ENCODE measurements around the gene OR2T27. TPM values are rescaled to one million over a fixed set of nuclear protein-coding genes. Genes with fewer than 3 reads are reported as not detected.
"Not testable (repeated sequence)": the region's sequence is repeated elsewhere in the genome, so short reads cannot be mapped to it uniquely, and the experiment has no call there.

The OR2T27 gene
- total and polyA plus RNA-seq, 9 donors = not detected

- Histone ChIP-seq H3K36me3 (ENCODE audit: control insufficient read depth, insufficient read depth, low read length) (no peaks in the 10 kb centered on the region), H3K4me3 (ENCODE audit: low read length) (no peak overlapping the region), H3K27me3 (ENCODE audit: control insufficient read depth, insufficient read depth, low read length) (no peaks in the 10 kb centered on the region), H3K27ac (ENCODE audit: low read length) (no peak overlapping the region), H3K9me3 (replicated peaks; ENCODE audit: control insufficient read depth, low read depth, low read length) (peaks cover 24% of the 10 kb centered on the region), H3K4me1 (ENCODE audit: control insufficient read depth, insufficient read depth, low read length) (no peaks in the 10 kb centered on the region)
- DNase-seq = no peak
- 100% methylated on average over 2 of the region's 4 CpGs for WGBS (ENCODE audit: insufficient coverage)
These were observed 33.4 kb upstream of the OR2T27 start for GRCh38 chr1:248688527-248689298.

- H3K4me1 ChIP-seq (ENCODE audit: control insufficient read depth, insufficient read depth, low read length) = no peaks in the 10 kb centered on the region
- 0% methylated on average over 1 of the region's 3 CpGs for WGBS (ENCODE audit: insufficient coverage)
- H3K4me3 ChIP-seq (ENCODE audit: low read length) = no peak overlapping the region
- no peak for DNase-seq
- peaks cover 15% of the 10 kb centered on the region for H3K9me3 ChIP-seq (replicated peaks; ENCODE audit: control insufficient read depth, low read depth, low read length)
- H3K27me3 ChIP-seq (ENCODE audit: control insufficient read depth, insufficient read depth, low read length) = no peaks in the 10 kb centered on the region
- H3K27ac ChIP-seq (ENCODE audit: low read length) = no peak overlapping the region
- H3K36me3 ChIP-seq (ENCODE audit: control insufficient read depth, insufficient read depth, low read length) = no peaks in the 10 kb centered on the region
These were observed 31.5 kb upstream of the OR2T27 start for GRCh38 chr1:248686815-248687214.

- Histone ChIP-seq H3K27me3 (ENCODE audit: control insufficient read depth, insufficient read depth, low read length) (no peaks in the 10 kb centered on the region), H3K4me1 (ENCODE audit: control insufficient read depth, insufficient read depth, low read length) (no peaks in the 10 kb centered on the region), H3K27ac (ENCODE audit: low read length) (no peak overlapping the region), H3K9me3 (replicated peaks; ENCODE audit: control insufficient read depth, low read depth, low read length) (peaks cover 9% of the 10 kb centered on the region), H3K4me3 (ENCODE audit: low read length) (no peak overlapping the region), H3K36me3 (ENCODE audit: control insufficient read depth, insufficient read depth, low read length) (no peaks in the 10 kb centered on the region)
- 88% methylated on average over 8 of the region's 8 CpGs for WGBS (ENCODE audit: insufficient coverage)
- no peak for DNase-seq
These were observed 26.3 kb upstream of the OR2T27 start for GRCh38 chr1:248681651-248682050.

- Histone ChIP-seq H3K4me3 (ENCODE audit: low read length) (no peak overlapping the region), H3K4me1 (ENCODE audit: control insufficient read depth, insufficient read depth, low read length) (no peaks in the 10 kb centered on the region), H3K27ac (ENCODE audit: low read length) (no peak overlapping the region), H3K9me3 (replicated peaks; ENCODE audit: control insufficient read depth, low read depth, low read length) (peaks cover 28% of the 10 kb centered on the region), H3K27me3 (ENCODE audit: control insufficient read depth, insufficient read depth, low read length) (no peaks in the 10 kb centered on the region), H3K36me3 (ENCODE audit: control insufficient read depth, insufficient read depth, low read length) (no peaks in the 10 kb centered on the region)
- no peak for DNase-seq
- WGBS (ENCODE audit: insufficient coverage) = no CpG with 5 or more reads among the region's 1 CpG
These were observed 14.7 kb upstream of the OR2T27 start for GRCh38 chr1:248670003-248670402.

- not testable (repeated sequence) for DNase-seq; H3K4me3 ChIP-seq (ENCODE audit: low read length); H3K4me1 ChIP-seq (ENCODE audit: control insufficient read depth, insufficient read depth, low read length); H3K27ac ChIP-seq (ENCODE audit: low read length); H3K36me3 ChIP-seq (ENCODE audit: control insufficient read depth, insufficient read depth, low read length); H3K9me3 ChIP-seq (replicated peaks; ENCODE audit: control insufficient read depth, low read depth, low read length); H3K27me3 ChIP-seq (ENCODE audit: control insufficient read depth, insufficient read depth, low read length)
- 78% methylated on average over 2 of the region's 5 CpGs for WGBS (ENCODE audit: insufficient coverage)
These were observed 8.4 kb upstream of the OR2T27 start for GRCh38 chr1:248663453-248664328.

- DNase-seq; H3K36me3 ChIP-seq (ENCODE audit: control insufficient read depth, insufficient read depth, low read length); H3K27me3 ChIP-seq (ENCODE audit: control insufficient read depth, insufficient read depth, low read length); H3K4me3 ChIP-seq (ENCODE audit: low read length); H3K9me3 ChIP-seq (replicated peaks; ENCODE audit: control insufficient read depth, low read depth, low read length); H3K27ac ChIP-seq (ENCODE audit: low read length); H3K4me1 ChIP-seq (ENCODE audit: control insufficient read depth, insufficient read depth, low read length): not testable (repeated sequence)
- no CpG with 5 or more reads among the region's 6 CpGs for WGBS (ENCODE audit: insufficient coverage)
These were observed 1.5 kb upstream of the OR2T27 start for GRCh38 chr1:248656797-248657196.

GRCh38 chr1:248648770-248649536 lies 6.4 kb downstream of the OR2T27 start:
- H3K4me1 ChIP-seq (ENCODE audit: control insufficient read depth, insufficient read depth, low read length); H3K4me3 ChIP-seq (ENCODE audit: low read length); H3K27me3 ChIP-seq (ENCODE audit: control insufficient read depth, insufficient read depth, low read length); H3K27ac ChIP-seq (ENCODE audit: low read length); H3K9me3 ChIP-seq (replicated peaks; ENCODE audit: control insufficient read depth, low read depth, low read length); H3K36me3 ChIP-seq (ENCODE audit: control insufficient read depth, insufficient read depth, low read length); DNase-seq: not testable (repeated sequence)
- WGBS (ENCODE audit: insufficient coverage) = no CpG with 5 or more reads among the region's 1 CpG

- H3K9me3 ChIP-seq (replicated peaks; ENCODE audit: control insufficient read depth, low read depth, low read length); H3K4me1 ChIP-seq (ENCODE audit: control insufficient read depth, insufficient read depth, low read length); DNase-seq; H3K36me3 ChIP-seq (ENCODE audit: control insufficient read depth, insufficient read depth, low read length); H3K27me3 ChIP-seq (ENCODE audit: control insufficient read depth, insufficient read depth, low read length); H3K4me3 ChIP-seq (ENCODE audit: low read length); H3K27ac ChIP-seq (ENCODE audit: low read length): not testable (repeated sequence)
- WGBS (ENCODE audit: insufficient coverage) = 70% methylated on average over 2 of the region's 3 CpGs
These were observed 10.2 kb downstream of the OR2T27 start, which contains the start of gene OR2T35 for GRCh38 chr1:248645178-248645577. OR2T35 (minus strand) TSS chr1:248645278; CDS start chr1:248639258, 6,020 bp downstream.

- WGBS (ENCODE audit: insufficient coverage) = no CpG with 5 or more reads among the region's 4 CpGs
- not testable (repeated sequence) for DNase-seq; H3K27ac ChIP-seq (ENCODE audit: low read length); H3K4me1 ChIP-seq (ENCODE audit: control insufficient read depth, insufficient read depth, low read length); H3K36me3 ChIP-seq (ENCODE audit: control insufficient read depth, insufficient read depth, low read length); H3K27me3 ChIP-seq (ENCODE audit: control insufficient read depth, insufficient read depth, low read length); H3K4me3 ChIP-seq (ENCODE audit: low read length); H3K9me3 ChIP-seq (replicated peaks; ENCODE audit: control insufficient read depth, low read depth, low read length)
These were observed 12.2 kb downstream of the OR2T27 start for GRCh38 chr1:248642971-248643651.

All from muscle of leg (tissue), 11 donors.